HG03064 (cell line): ENCODE data around the gene TMEM240.
"Not testable (repeated sequence)": the region's sequence is repeated elsewhere in the genome, so short reads cannot be mapped to it uniquely, and the experiment has no call there.

Experiments used
- ATAC-seq: cut with Tn5 transposase; IDR thresholded peaks from one replicate; pipeline ENCODE4 v1.9.1; 2021; ENCODE audit warnings: low read depth; ENCODE audit not compliant: unreplicated experiment

The TMEM240 gene

DNA sequence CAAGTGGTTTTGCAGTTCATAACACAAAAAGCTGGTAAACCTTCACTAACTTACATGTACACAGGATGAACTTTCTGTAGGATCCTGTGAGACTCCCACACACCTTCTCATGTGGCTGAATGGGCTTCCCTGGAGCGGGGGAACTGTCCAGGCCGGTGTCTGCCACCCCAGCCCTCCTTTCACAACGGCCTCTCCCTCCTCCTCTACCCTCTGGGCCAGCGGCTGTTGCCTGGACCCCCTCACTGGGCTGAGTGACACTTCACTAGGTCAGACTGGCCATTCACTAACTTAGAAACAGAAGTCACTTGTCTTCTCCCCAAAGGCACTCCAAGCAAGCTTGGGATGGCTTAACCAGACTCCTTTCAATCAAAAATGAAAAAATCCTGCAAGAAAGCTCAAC is 18.2 kb upstream of the TMEM240 start:
- ATAC-seq: no peak

DNA sequence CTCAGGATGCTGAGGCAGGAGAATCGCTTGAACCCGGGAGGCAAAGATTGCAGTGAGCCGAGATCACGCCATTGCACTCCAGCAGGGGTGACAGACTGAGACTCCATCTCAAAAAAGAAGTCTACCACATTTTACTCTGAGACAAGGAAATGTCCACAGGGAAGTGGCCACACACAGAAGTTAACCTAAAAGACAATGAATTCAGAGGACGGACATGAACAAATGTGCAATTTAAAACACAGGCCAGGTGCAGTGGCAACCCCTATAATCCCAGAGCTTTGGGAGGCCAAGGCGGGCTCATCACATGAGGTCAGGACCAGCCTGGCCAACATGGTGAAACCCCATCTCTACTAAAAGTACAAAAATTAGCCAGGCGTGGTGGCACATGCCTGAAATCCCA is 17.3 kb upstream of the TMEM240 start:
- not testable (repeated sequence) for ATAC-seq

DNA sequence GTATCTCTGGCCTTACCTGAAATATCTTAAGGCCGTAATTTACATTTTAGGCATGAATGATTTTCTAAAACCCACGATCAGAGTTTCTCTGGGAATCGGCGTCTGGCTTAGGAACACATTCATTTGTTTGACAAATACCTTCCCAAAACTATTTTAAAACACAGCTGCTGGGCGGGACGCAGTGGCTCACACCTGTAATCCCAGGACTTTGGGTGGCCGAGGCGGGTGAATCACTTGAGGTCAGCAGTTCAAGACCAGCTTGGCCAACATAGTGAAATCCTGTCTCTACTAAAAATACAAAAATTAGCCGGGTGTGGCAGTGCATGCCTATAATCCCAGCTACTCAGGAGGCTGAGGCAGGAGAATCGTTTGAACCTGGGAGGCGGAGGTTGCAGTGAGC is 16.5 kb upstream of the TMEM240 start:
- not testable (repeated sequence) for ATAC-seq

DNA sequence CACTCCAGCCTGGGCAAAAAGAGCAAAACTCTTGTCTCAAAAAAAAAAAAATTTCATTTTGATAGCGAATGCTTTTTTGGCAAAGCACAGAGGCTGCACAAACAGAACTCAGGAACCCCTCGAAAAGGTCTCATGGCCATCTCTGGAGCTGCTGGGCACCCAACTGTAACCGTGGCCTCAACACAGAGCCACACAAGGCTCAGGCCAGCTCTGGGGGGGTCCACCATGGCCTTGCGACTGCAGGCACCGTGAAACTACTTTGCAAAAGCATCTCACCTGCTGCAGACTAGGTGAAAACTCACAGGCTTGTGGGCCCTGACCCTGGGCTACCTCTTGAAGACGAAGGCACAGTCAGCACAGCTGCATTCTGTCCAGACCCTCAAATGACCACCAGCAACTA is 16.1 kb upstream of the TMEM240 start:
- ATAC-seq: no peak

DNA sequence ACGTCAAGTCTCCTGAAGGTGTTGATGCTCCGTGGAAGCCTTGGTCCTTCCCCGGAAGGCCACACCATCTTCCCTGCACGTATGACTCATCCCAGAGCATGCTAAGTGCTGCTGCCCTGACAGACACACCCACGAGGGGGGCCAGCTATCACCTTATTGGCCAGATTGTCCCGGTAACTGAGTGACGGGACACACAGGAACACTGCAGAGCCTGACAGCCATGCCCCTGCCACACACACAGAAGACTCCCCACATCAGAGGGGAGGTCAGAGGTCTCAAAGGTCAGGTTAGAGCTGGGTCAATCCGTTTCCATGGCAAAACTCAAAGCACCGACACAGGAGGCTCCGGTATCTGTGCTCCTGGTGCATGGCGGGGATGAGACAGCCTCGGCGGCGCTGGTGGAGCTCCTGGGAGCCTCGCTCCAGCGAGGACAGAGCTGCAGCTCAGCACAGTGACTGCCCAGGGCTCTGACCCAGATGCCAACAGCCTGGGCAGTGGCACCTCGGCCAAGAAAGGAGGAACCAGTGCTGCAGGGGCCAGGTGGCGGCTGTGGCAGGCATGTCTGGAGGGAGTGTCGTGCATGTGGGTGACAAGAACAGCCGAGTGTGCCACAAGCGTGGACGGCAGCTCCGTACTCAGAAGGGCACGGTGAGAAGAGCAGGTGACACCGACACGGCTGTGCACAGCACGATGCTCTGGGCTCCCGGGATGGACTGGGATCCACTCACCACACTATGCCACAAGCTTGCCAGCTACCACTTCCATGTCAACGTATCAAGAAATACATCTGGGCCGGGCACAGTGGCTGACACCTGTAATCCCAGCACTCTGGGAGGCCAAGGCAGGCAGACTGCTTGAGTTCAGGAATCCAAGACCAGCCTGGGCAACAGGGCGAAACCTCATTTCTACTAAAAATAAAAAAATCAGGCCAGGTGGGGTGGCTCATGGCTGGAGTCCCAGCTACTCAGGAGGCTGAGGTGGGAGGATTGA is 14.8 kb upstream of the TMEM240 start:
- ATAC-seq: no peak

DNA sequence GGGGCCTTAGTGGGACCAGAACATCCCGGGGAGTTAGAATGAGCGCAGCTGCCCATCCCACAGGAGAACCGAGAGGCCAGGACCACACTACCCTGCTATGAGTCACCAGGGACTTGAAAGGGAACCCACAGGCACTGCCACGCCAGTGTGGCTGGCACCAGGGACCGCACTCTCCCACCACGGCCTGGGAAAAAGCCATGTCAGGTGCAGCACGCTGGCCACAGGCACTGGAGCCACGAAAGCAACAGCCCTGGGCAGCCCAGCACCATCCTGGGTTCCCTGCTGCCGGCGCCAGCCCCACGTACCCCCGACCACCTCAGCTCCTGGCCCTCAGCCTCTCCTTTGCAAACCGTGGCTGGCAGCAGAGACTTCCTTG is 14.1 kb upstream of the TMEM240 start:
- ATAC-seq: no peak

DNA sequence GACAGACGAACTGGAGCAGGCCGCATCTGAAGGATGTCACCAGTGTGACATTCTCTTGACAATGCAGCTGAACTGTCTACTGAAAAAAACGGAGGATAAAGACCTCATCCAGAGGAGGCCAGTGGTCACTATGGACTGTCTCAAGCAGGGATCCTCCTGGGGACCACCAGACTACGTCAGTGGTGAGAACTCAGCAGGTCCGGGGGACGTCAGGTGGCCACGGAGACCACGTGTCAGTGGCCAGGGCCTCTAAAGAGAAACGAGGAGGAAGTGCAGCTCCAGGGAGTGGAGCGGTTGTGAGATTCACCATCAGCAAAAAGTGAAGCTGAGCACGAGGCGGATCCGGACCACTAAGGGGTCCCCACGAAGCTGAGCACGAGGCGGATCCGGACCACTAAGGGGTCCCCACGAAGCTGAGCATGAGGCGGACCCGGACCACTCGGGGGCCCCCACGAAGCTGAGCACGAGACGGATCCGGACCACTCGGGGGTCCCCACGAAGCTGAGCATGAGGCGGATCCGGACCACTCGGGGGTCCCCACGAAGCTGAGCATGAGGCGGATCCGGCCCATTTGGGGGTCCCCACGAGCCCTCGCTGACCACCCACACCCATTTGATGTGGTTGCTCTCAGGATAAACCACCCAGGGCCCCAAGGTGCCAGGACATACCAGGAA is 13.5 kb upstream of the TMEM240 start:
- no peak for ATAC-seq

DNA sequence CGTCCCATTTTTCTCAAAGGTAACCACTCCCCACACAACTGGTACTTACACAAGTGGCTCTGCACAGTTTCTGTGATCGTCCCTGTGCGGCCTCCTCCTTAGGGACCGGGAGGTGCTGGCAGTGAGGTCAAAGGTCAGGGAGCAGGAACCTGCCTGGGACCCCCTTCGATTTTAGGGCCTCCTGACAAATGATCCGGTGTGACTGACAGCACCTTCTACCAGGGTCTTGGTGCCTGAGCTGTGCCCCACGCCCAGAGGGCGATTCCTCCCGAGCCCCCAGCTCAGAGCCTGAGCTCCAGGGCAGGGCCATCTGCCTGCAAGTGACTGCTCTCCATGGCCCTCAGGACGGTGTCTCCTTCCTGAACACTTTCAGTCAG is 11.8 kb upstream of the TMEM240 start:
- ATAC-seq: no peak

DNA sequence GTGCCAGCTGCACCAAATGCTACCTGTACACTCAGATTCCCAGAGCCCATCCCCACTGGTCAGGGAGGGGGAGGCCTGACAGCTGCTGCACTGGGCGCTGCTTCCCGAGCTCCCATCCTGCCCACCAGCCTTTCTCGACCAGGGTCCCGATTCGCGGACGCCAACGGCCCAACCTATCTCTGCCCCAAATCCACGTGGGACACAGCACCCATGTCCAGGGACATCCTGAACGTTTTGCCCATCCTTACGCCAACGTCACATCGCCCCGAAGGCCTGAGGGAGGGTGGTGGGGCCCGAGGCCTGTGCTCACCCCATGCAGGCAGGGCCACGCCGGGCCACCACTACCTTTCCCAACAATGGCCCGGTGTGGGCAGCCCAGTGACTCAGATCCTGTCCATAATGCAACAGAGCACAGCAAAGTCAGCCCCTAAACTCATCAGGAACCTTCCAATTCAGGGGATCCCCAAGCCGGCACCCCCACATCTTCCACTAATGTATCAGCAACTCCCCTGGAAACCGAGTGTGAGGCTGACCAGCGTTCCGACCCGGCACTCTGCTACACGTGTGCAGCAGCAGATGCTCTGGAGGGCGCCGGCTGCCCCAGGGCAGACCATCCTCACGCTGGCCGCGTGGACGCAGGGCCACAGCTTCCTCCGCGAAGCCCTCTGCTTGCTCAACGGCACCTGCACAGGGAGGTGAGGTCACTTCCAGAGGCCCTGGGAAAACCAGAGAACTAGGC is 11.3 kb upstream of the TMEM240 start:
- ATAC-seq: no peak

DNA sequence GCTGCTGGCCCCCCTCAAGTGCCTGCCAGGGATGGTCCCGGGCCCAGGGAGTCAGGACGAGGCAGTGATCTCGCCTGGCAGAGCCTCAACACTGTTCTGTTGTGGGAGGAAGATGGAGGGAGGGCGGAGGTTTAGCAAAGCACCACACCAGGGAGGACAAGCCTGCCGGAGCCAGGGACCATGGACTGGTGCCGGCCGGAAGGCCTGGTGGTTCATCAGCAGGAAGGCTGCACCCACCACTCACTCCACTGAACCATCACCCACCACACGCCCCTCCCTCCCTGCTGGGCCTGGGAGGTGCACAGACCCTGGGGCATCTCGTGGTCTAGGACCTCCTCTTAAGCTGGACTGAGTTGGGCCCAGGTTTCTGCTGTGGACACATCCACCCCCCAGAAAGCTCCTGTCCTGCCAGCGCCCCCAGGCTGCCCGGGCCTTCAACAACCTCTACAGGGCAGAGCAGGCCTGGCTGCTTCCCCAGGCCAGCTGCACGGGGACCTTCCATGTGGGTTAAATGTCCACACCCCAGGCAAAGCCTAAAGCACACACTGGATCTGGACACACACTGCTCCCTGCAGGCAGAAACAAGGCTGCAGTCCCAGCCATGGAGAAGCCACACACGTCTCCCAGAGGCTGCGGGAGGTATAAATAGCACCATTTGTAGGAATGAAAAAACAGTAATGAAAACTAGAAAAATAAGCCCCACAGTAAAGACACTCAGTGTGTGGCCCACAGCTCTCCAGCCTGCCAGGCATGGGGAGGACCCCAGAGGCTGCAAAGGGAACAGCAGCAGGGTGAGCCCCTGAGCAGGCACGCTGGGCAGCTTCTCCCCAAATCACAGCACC is 10.4 kb upstream of the TMEM240 start:
- no peak for ATAC-seq

DNA sequence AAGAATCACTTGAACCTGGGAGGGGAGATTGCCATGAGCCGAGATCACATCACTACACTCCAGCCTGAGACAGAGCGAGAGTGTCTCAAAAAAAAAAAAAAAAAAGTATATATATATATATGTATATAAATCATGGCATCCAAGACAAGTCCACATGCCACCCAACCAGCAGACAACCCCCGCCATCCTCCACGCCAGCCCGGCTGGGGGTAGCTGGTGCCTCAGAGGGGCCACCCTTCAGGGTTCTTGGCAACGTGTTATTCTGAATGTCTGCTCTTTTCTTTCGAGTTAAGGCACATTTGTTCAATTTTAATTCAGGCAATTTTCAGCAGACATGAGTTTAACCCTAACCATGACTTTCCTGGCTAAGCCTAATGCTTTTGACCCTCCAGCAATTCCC is 9.7 kb upstream of the TMEM240 start:
- ATAC-seq: no peak

DNA sequence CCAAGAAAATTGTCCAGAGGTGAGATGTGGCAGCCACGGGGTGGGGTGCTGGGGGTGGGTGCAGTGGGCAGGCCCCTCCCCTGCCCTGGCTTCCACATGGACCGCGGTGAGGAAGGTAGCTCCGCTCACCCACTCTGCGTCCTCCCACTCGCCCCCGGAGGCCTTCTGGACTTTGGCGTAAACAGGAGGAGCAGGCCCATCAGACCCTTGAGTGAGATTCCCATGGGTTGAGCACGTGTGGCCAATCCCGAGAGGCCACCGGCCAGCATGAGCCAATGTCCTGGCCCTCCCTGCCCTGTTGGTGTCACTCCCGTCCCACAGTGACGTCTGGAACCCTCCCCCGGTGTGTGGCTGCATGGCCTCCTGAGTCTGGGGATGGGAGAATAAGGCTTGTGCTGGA is 8.2 kb upstream of the TMEM240 start:
- no peak for ATAC-seq

DNA sequence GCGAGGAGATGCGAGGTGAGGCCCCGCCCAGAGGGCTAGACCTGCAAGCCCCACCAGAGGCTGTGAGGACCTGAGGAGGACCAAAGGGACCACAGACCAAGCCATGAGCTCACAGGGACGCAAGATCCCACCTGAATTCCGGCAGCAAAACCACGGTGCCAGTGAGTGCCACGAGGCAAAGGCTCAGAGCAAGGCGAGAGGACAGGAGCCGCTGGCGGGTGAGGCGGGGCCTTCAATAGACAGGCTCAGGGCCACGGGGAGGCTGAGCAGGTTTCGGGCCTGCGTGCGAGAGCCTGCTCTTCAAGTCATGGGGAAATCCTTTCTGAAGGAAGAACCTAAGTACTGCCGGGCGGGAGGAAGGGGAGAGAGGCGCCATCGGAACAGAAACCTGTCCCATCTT is 7.1 kb upstream of the TMEM240 start:
- ATAC-seq: no peak

DNA sequence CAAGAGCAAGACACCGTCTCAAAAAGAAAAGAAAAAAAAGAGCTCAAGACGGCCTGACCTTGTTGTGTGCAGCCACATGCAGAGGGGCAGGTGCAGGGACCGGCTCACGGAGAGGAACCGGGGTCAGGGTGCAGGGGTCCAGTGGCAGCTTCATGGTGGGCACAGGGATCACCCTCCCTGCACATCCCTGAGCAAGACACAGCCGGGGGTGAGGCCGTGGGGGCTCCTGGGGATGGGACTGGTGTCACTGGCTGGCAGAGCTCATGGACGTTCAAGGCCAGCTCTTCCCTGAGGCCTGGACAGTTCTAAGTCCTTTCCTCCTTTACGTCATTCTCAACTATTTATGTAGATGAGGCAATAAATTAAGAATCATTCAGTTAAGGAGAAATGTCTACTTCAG is 6.6 kb upstream of the TMEM240 start:
- no peak for ATAC-seq

DNA sequence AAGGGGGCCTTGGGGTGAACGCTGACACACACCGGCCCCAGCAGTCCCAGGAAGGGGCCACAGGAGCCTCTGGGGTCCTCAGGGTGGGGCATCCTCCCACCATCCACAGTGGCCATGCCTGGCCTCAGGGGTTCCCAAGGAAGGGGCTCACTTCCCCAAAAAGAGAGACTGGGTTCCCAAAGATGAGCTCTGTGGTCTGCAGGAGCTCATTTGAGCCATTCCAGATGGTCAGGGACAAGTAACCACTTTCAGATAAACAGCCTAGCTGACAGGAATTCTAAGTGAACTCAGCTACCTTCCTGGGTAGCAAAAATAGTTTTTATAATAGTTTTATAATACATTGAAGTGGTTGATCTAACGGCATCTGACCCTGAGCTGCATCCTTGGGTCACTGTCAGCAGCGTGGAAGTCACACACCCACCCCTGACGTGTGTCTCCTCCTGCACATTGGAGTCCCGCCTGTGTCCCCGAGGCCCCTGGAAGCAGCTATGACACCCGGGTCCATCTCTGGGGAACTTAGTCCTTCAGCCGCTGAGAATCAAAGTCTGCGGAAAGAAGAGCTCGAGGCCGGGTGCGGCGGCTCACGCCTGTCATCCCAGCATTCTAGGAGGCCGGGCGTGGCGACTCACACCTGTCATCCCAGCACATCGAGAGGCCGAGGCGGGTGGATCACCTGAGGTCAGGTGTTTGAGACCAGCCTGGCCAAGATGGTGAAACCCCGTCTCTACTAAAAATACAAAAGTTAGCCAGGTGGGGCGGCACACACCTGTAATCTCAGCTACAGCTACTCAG is 5.7 kb upstream of the TMEM240 start:
- no peak for ATAC-seq

DNA sequence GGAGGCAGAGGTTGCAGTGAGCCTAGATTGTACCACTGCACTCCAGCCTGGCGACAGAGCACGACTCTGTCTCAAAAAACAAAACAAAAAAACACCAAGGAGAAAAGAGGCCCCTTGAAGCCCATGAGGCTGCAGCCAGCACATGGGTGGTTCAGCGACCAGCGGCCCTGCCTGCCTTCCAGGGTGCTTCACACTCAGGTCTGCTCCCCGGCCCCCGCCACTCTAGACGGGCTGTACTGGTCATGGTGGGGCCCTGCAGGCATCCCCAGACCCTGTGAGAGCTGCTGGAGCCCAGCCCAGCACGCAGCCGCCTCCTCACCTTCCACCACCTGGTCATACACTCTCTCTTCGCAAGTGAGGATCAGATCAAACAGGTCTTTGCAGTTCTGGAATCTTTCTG is 4.1 kb upstream of the TMEM240 start:
- ATAC-seq: no peak

DNA sequence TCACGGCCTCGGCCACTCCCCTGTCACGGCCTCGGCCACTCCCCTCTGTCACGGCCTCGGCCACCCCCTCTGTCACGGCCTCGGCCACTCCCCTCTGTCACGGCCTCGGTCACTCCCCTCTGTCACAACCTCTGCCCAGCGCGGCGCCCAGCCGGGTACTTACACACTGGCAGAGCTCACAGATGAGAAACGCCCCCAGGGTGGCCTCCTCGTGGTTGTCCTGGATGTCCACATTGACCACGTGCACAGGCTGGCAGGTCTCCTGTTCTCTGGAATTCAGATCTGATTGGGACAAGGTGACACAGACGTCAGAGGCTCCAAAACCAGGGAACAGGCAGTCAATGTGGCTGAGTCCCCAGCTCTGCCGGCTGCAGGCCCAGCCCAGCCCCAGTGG is 3.3 kb upstream of the TMEM240 start:
- no peak for ATAC-seq

DNA sequence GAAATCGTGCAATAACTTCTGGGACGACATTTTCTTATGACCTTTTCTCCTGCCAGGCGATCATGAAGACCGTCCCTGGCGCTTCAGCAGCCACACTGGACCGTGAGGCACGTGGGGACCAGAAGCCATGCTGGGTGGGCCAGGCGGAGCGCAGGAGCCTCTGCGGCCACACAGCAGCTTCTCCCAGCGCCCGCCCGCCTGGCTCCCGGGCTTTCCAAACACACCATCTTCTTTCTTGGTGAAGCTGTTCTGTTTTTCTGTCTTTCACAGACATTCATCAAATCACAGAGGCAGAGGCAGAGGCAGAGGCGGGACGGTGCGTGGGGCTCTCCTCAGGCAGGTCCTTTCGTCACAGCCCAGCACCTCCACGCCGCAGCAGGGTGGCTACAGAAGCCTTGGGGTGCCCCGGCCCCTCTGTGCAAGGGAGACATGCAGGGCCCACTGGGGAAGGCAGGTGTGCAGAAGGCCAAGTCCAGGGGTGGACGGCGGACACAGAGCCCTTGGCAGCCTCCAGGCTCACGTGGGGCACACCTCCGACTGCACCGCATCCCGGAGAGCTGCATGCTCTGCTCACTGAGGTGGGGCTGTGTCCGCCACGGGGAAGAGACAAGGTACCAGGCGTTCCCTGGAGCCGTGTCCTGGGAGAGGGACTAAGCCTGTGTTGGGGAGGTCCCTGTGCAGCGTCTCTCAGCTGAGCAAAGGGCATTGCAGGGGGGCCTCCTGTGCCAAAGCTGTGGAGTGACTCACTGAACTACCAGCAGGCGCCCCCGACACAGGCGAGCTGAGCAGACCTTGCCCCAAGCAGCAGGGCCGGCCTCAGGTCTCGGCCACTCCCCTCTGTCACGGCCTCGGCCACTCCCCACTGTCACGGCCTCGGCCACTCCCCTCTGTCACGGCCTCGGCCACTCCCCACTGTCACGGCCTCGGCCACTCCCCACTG is 2.6 kb upstream of the TMEM240 start:
- ATAC-seq: no peak
